PFSK-1 (cell line): ENCODE data around the gene HPN. TPM values are rescaled to one million over a fixed set of nuclear protein-coding genes. Genes with fewer than 3 reads are reported as not detected.

Experiments
- FOXP2 ChIP-seq: optimal IDR thresholded peaks from 2 replicates; pipeline ENCODE3; 2011; ENCODE audit warnings: borderline replicate concordance, control low read depth, inconsistent platforms; ENCODE audit not compliant: insufficient read depth; ENCODE audit errors: extremely low read length, extremely low read depth
- POLR2AphosphoS5 ChIP-seq: IDR thresholded peaks from 2 replicates; pipeline ENCODE4 v1.6.1; 2012; ENCODE audit warnings: low read depth, mild to moderate bottlenecking, control low read depth, low read length, moderate library complexity
- REST ChIP-seq, 2 experiments: IDR thresholded peaks; 2 replicates each; pipeline versions ENCODE4 v1.6.1 to v1.8.0; 2011 to 2012; ENCODE audit warnings: low read depth in 2 of 2, low read length in 2 of 2, control low read depth in 1 of 2, inconsistent platforms in 1 of 2, mild to moderate bottlenecking in 1 of 2, moderate library complexity in 1 of 2; ENCODE audit not compliant: insufficient read depth in 1 of 2
- SIN3A ChIP-seq: IDR thresholded peaks from 2 replicates; pipeline ENCODE4 v1.6.1; 2012; ENCODE audit warnings: mild to moderate bottlenecking, low read length, moderate library complexity, borderline replicate concordance; ENCODE audit not compliant: insufficient read depth
- TAF1 ChIP-seq: IDR thresholded peaks from 2 replicates; pipeline ENCODE4 v1.6.1; 2012; ENCODE audit warnings: low read length, control low read depth, borderline replicate concordance; ENCODE audit not compliant: insufficient read depth
- polyA plus RNA-seq: library from polyadenylated mRNA; unstranded; fragments of >200 nt; gene quantifications from one replicate; pipeline ENCODE4 v1.2.1, GENCODE V29; 2012; ENCODE audit warnings: low read depth, missing spikeins; ENCODE audit not compliant: insufficient read length

The HPN gene
- not detected for polyA plus RNA-seq

DNA sequence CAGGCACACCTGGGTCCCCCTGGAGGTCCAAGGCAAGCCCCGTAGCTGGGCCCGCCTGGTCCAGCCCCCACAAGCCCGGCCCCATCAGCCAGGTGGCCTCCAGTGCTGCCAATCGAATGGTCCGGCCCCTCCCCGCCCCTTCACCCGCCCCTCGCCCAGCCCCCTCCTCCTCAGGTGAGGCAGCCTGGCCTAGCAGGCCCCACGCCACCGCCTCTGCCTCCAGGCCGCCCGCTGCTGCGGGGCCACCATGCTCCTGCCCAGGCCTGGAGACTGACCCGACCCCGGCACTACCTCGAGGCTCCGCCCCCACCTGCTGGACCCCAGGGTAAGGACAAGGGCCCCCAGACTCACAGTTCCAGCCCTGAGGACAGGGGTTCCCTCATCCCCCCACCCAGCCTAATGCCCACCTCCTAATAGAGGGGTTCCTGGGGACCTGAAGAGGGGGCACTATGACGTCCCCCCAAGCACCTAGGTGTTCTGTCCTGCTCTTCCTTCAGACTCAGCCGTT lies at the start of gene HPN:
HPN (plus strand) TSS at position 174 of the 508 bp plus-strand sequence. CDS start 786 bp downstream, outside the sequence.
- TF ChIP-seq FOXP2 (no peak), SIN3A (no peak), REST (IDR thresholded peaks at IDR 0.05; ENCODE audit: insufficient read depth in 1 of 2, low read depth in 2 of 2, low read length in 2 of 2) (no peak), POLR2AphosphoS5 (no peak), TAF1 (no peak)

GRCh38 chr19:34994286-34994642 lies 47.3 kb upstream of the HPN start:
- TF ChIP-seq TAF1, result no peak
- no peak for TF ChIP-seq FOXP2
- no peak for TF ChIP-seq POLR2AphosphoS5
- TF ChIP-seq SIN3A, result no peak
- no peak for TF ChIP-seq REST (IDR thresholded peaks at IDR 0.05; ENCODE audit: insufficient read depth in 1 of 2, low read depth in 2 of 2, low read length in 2 of 2)

- TF ChIP-seq REST (IDR thresholded peaks at IDR 0.05; ENCODE audit: insufficient read depth in 1 of 2, low read depth in 2 of 2, low read length in 2 of 2) (no peak), FOXP2 (no peak), TAF1 (no peak), SIN3A (no peak), POLR2AphosphoS5 (no peak)
Observed at GRCh38 chr19:34994643-34995541, 46.6 kb upstream of the HPN start.

- TF ChIP-seq TAF1, result no peak
Observed at GRCh38 chr19:34995551-34995950, 46.0 kb upstream of the HPN start.

DNA sequence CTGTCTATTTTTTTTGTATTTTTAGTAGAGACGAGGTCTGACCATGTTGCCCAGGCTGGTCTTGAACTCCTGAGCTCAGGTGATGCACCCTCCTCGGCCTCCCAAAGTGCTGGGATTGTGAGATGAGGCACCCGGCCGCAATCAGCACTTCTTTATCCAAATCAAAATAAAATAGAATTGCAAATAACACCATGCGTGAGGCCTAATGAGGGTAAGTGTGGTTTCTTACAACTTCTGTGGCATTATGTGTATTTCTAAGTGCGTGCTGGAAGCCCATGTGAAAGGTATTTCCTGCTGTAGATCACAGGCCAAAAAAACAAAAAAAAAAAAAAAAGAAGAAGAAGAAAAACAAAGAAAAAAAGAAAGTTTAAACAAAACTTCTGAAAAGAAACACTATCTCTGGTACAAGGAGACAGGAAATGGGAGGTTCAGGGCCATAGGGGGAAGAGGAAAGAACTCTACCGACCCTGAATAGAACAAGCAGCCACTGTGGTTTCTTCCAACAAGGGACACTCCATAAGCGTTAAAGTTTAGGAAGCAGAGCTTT lies 44.4 kb upstream of the HPN start:
- TF ChIP-seq SIN3A, result no peak
- TF ChIP-seq REST (IDR thresholded peaks at IDR 0.05; ENCODE audit: insufficient read depth in 1 of 2, low read depth in 2 of 2, low read length in 2 of 2), result no peak
- TF ChIP-seq POLR2AphosphoS5, result no peak
- no peak for TF ChIP-seq FOXP2
- no peak for TF ChIP-seq TAF1
